ENCODE results near the gene DLG2.
A peak's percentile ranks its signal among the peaks of the same experiment; 100 is the strongest.

DNA sequence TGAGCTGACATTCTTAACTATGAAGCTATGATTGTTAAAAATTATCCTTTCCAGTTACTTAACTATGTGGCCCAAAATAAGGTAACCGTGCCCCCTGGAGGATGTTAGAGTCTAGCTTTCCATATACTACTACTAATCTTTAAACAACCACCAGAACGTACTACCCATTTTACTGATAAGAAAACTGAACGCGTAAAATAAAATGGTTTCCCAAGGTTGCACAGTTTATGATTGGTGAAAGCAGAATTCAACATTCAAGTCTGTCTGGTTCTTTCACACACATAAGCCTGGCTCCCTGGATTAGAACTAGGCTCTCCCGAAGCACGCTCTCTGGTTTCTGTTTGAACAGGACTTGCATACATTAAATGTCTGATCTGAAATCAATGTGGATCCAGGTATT lies 1903.1 kb downstream of the DLG2 start:
- TF ChIP-seq, protein P1, sequence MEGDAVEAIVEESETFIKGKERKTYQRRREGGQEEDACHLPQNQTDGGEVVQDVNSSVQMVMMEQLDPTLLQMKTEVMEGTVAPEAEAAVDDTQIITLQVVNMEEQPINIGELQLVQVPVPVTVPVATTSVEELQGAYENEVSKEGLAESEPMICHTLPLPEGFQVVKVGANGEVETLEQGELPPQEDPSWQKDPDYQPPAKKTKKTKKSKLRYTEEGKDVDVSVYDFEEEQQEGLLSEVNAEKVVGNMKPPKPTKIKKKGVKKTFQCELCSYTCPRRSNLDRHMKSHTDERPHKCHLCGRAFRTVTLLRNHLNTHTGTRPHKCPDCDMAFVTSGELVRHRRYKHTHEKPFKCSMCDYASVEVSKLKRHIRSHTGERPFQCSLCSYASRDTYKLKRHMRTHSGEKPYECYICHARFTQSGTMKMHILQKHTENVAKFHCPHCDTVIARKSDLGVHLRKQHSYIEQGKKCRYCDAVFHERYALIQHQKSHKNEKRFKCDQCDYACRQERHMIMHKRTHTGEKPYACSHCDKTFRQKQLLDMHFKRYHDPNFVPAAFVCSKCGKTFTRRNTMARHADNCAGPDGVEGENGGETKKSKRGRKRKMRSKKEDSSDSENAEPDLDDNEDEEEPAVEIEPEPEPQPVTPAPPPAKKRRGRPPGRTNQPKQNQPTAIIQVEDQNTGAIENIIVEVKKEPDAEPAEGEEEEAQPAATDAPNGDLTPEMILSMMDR (IDR thresholded peaks at IDR 0.05): peak in 1 of 3 donors; percentile 18
- TF ChIP-seq POLR2A (IDR thresholded peaks at IDR 0.05) (no peak), EP300 (IDR thresholded peaks at IDR 0.05) (no peak)

All from ovary (tissue), 3 donors.